Uterus (tissue), 2 donors: ENCODE measurements around the gene C4orf50.

Experiments
- CTCF ChIP-seq, 4 experiments: fragments of 200-600 bp in 2 of 4; fragments of 450-650 bp in 2 of 4; sonication (generic) in 2 of 4; IDR thresholded peaks; one replicate each; pipeline ENCODE4 v1.5.1; 2016 to 2019; ENCODE audit warnings: antibody characterized with exemption in 4 of 4, mild to moderate bottlenecking in 2 of 4, moderate library complexity in 1 of 4
- POLR2A ChIP-seq, 2 donors: fragments of 450-650 bp; IDR thresholded peaks; one replicate each; pipeline ENCODE4 v1.6.1; 2016; ENCODE audit warnings: antibody characterized with exemption in 2 of 2, mild to moderate bottlenecking in 1 of 2, moderate library complexity in 1 of 2

DNA sequence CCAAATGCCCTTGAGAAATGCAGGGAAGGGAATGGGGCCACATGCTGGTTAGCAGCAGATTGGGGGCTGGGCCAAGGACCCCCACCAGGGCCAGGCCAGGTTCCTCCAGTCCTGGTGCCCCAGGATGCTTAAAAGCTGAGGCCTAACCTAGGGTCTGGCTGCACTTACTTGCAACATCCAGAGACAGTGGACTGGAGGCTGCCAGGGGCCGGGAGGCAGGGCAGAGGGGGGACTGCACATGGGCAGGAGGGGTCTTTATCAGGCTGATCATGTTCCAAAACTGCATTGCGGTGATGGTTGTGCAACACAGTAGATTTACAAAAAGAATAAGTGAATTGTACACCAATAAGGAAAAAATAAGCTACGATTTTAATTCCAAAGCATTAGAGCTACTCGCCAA lies 36.8 kb upstream of the C4orf50 start:
- no peak for TF ChIP-seq CTCF (IDR thresholded peaks at IDR 0.05)
- TF ChIP-seq POLR2A (IDR thresholded peaks at IDR 0.05) = no peak
